HEK293T (cell line): ENCODE results near the gene TTC16.

ENCODE experiments used
- ARNT ChIP-seq: fragments of 450-650 bp; IDR thresholded peaks from 2 replicates; pipeline ENCODE4 v1.6.1; 2017; ENCODE audit warnings: mild to moderate bottlenecking
- BHLHE40 ChIP-seq: fragments of 450-650 bp; IDR thresholded peaks from 2 replicates; pipeline ENCODE4 v1.6.1; 2016; ENCODE audit warnings: mild to moderate bottlenecking, moderate library complexity, borderline replicate concordance
- ELF4 ChIP-seq: fragments of 450-650 bp; IDR thresholded peaks from 2 replicates; pipeline ENCODE4 v1.6.1; 2017; ENCODE audit warnings: antibody characterized with exemption
- FOXA1 ChIP-seq: fragments of 450-650 bp; IDR thresholded peaks from 2 replicates; pipeline ENCODE4 v1.6.1; 2016; ENCODE audit warnings: mild to moderate bottlenecking
- FOXK2 ChIP-seq: fragments of 450-650 bp; IDR thresholded peaks from 2 replicates; pipeline ENCODE4 v1.6.1; 2016; ENCODE audit warnings: mild to moderate bottlenecking
- FOXM1 ChIP-seq: fragments of 450-650 bp; IDR thresholded peaks from 2 replicates; pipeline ENCODE4 v1.6.1; 2017; ENCODE audit warnings: mild to moderate bottlenecking, borderline replicate concordance
- HDGF ChIP-seq: fragments of 450-650 bp; IDR thresholded peaks from 2 replicates; pipeline ENCODE4 v1.6.1; 2017; ENCODE audit warnings: antibody characterized with exemption, borderline replicate concordance
- LEF1 ChIP-seq: fragments of 450-650 bp; IDR thresholded peaks from 2 replicates; pipeline ENCODE4 v1.6.1; 2017; ENCODE audit warnings: mild to moderate bottlenecking, borderline replicate concordance
- NFRKB ChIP-seq: fragments of 450-650 bp; IDR thresholded peaks from 2 replicates; pipeline ENCODE4 v1.6.1; 2016; ENCODE audit warnings: mild to moderate bottlenecking, moderate library complexity
- PKNOX1 ChIP-seq: fragments of 450-650 bp; IDR thresholded peaks from 2 replicates; pipeline ENCODE4 v1.6.1; 2016
- SP1 ChIP-seq: fragments of 450-650 bp; IDR thresholded peaks from 2 replicates; pipeline ENCODE4 v1.6.1; 2017
- TARDBP ChIP-seq: fragments of 450-650 bp; IDR thresholded peaks from 2 replicates; pipeline ENCODE4 v1.6.1; 2016

GRCh38 chr9:127700594-127701255, 15.2 kb upstream of the TTC16 start:
- TF ChIP-seq ARNT (no peak), FOXK2 (no peak), FOXM1 (no peak), BHLHE40 (no peak), SP1 (no peak), NFRKB (no peak), HDGF (no peak), PKNOX1 (no peak), LEF1 (no peak), TARDBP (no peak), ELF4 (no peak), FOXA1 (no peak)
